ENCODE data around the gene TXNDC5.

DNA sequence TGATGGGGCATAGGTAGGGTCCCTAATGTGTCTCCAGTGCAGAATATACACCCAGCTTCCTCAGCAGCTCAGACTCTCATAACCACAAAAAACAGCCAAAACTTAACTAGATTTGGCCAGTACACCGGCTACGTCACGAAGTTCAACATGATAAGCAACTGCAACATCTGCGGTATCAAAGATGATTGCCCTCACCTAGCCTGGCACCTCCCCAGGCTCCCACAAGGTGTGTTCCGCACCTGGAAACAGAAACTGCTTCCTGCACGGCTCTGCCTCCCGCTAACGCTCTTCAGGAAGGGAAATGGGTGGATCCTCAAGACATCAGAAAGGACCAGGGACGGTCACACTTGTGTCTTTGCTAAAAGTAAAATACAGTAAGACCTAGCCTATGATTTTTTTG lies 9.5 kb downstream of the TXNDC5 start:
- TF ChIP-seq YY1 (IDR thresholded peaks at IDR 0.05; ENCODE audit: extremely low read depth, insufficient replicate concordance, low read depth, low read length) (no peak), POLR2A (IDR thresholded peaks at IDR 0.05; ENCODE audit: borderline replicate concordance, extremely low read depth, insufficient read depth, insufficient read length) (no peak), SRF (IDR thresholded peaks at IDR 0.05; ENCODE audit: low read depth) (no peak)
- TF ChIP-seq, protein P1, sequence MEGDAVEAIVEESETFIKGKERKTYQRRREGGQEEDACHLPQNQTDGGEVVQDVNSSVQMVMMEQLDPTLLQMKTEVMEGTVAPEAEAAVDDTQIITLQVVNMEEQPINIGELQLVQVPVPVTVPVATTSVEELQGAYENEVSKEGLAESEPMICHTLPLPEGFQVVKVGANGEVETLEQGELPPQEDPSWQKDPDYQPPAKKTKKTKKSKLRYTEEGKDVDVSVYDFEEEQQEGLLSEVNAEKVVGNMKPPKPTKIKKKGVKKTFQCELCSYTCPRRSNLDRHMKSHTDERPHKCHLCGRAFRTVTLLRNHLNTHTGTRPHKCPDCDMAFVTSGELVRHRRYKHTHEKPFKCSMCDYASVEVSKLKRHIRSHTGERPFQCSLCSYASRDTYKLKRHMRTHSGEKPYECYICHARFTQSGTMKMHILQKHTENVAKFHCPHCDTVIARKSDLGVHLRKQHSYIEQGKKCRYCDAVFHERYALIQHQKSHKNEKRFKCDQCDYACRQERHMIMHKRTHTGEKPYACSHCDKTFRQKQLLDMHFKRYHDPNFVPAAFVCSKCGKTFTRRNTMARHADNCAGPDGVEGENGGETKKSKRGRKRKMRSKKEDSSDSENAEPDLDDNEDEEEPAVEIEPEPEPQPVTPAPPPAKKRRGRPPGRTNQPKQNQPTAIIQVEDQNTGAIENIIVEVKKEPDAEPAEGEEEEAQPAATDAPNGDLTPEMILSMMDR (IDR thresholded peaks at IDR 0.05 in 2 of 3, conservative IDR thresholded peaks at IDR 0.05 in 1 of 3; ENCODE audit: borderline replicate concordance in 1 of 3, insufficient read depth in 1 of 3, low read depth in 2 of 3, low read length in 2 of 3), result no peak
- TF ChIP-seq, protein P2, sequence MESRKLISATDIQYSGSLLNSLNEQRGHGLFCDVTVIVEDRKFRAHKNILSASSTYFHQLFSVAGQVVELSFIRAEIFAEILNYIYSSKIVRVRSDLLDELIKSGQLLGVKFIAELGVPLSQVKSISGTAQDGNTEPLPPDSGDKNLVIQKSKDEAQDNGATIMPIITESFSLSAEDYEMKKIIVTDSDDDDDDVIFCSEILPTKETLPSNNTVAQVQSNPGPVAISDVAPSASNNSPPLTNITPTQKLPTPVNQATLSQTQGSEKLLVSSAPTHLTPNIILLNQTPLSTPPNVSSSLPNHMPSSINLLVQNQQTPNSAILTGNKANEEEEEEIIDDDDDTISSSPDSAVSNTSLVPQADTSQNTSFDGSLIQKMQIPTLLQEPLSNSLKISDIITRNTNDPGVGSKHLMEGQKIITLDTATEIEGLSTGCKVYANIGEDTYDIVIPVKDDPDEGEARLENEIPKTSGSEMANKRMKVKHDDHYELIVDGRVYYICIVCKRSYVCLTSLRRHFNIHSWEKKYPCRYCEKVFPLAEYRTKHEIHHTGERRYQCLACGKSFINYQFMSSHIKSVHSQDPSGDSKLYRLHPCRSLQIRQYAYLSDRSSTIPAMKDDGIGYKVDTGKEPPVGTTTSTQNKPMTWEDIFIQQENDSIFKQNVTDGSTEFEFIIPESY (IDR thresholded peaks at IDR 0.05; ENCODE audit: extremely low read depth, insufficient replicate concordance, low read length), result no peak
